Tibial artery (tissue), 4 donors: ENCODE results near the gene TMEM9B.

Experiments
- DNase-seq, 2 donors: peaks; one replicate each; pipeline ENCODE4 v3.0.0-alpha.2; 2019
- H3K27ac ChIP-seq, 2 donors: fragments of 200-600 bp; sonication (generic) in 1 of 2; 1 replicate in 1 of 2; 2 replicates in 1 of 2; pipeline ENCODE4 v1.5.1; 2018 to 2019; ENCODE audit warnings: mild to moderate bottlenecking in 1 of 2
- H3K27me3 ChIP-seq, 2 donors: fragments of 200-600 bp; sonication (generic) in 1 of 2; one replicate each; pipeline versions ENCODE4 v1.5.1 to v1.6.0; 2016 to 2019
- H3K36me3 ChIP-seq, 3 donors: fragments of 200-600 bp; sonication (generic) in 2 of 3; one replicate each; pipeline ENCODE4 v1.5.1; 2016 to 2019; ENCODE audit warnings: mild to moderate bottlenecking in 2 of 3
- H3K4me1 ChIP-seq, 4 donors: fragments of 200-600 bp; sonication (generic) in 2 of 4; 1 replicate in 3 of 4; 2 replicates in 1 of 4; pipeline ENCODE4 v1.5.1; 2016 to 2019
- H3K4me3 ChIP-seq, 2 donors: fragments of 200-600 bp; sonication (generic) in 1 of 2; 1 replicate in 1 of 2; 2 replicates in 1 of 2; pipeline ENCODE4 v1.5.1; 2018 to 2019; ENCODE audit warnings: mild to moderate bottlenecking in 2 of 2
- H3K9me3 ChIP-seq, 3 donors: fragments of 200-600 bp; sonication (generic) in 1 of 3; one replicate each; pipeline ENCODE4 v1.5.1; 2016 to 2019
- intact Hi-C: fragments of 100-400 bp; cut with DNase I; formaldehyde crosslinking; loops from one replicate; pipeline ENCODE4 v1.15.0; 2023; ENCODE audit warnings: low total_unique reads
- TF ChIP-seq, protein P1 (sequence below), 2 experiments: fragments of 200-600 bp in 1 of 2; fragments of 450-650 bp in 1 of 2; IDR thresholded peaks; one replicate each; pipeline ENCODE4 v1.5.1; 2017 to 2019; ENCODE audit warnings: antibody characterized with exemption in 2 of 2, mild to moderate bottlenecking in 1 of 2, moderate library complexity in 1 of 2

Gene TMEM9B

DNA sequence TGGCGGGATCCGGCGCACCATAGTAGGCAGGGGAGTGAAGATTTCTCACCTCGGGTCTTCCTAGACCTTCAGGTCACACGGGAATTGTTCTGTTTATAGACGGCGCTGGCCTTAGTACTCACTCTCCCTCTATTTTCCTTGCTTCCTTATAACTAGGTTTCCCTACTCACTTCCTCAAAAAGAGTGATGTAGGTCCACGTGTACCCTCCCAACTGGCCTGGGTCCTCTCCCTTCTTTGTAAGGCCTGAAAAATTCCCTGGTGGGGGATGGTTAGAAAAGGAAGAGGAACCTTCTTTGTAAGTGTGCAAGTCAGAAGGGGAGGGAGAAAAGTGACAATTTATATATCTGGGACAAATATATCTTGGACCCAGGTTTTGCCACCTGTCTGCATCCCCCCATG is 2.9 kb upstream of the TMEM9B start:
- intact Hi-C loops, result loop anchor here (10.0 kb wide), 1 partner anchor 282 kb away; the partner anchor contains the start of genes RPL27A and TRIM66
- H3K4me3 ChIP-seq, result no peak overlapping the region
- TF ChIP-seq, protein P1, sequence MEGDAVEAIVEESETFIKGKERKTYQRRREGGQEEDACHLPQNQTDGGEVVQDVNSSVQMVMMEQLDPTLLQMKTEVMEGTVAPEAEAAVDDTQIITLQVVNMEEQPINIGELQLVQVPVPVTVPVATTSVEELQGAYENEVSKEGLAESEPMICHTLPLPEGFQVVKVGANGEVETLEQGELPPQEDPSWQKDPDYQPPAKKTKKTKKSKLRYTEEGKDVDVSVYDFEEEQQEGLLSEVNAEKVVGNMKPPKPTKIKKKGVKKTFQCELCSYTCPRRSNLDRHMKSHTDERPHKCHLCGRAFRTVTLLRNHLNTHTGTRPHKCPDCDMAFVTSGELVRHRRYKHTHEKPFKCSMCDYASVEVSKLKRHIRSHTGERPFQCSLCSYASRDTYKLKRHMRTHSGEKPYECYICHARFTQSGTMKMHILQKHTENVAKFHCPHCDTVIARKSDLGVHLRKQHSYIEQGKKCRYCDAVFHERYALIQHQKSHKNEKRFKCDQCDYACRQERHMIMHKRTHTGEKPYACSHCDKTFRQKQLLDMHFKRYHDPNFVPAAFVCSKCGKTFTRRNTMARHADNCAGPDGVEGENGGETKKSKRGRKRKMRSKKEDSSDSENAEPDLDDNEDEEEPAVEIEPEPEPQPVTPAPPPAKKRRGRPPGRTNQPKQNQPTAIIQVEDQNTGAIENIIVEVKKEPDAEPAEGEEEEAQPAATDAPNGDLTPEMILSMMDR (IDR thresholded peaks at IDR 0.05), result no peak
- H3K9me3 ChIP-seq, result no peaks in the 10 kb centered on the region
- H3K36me3 ChIP-seq, result no peaks in the 10 kb centered on the region
- no peak for DNase-seq
- H3K4me1 ChIP-seq, result peaks cover 0 to 26% (median 13%) of the 10 kb centered on the region in 4 donors
- H3K27me3 ChIP-seq, result no peaks in the 10 kb centered on the region
- no peak overlapping the region for H3K27ac ChIP-seq

DNA sequence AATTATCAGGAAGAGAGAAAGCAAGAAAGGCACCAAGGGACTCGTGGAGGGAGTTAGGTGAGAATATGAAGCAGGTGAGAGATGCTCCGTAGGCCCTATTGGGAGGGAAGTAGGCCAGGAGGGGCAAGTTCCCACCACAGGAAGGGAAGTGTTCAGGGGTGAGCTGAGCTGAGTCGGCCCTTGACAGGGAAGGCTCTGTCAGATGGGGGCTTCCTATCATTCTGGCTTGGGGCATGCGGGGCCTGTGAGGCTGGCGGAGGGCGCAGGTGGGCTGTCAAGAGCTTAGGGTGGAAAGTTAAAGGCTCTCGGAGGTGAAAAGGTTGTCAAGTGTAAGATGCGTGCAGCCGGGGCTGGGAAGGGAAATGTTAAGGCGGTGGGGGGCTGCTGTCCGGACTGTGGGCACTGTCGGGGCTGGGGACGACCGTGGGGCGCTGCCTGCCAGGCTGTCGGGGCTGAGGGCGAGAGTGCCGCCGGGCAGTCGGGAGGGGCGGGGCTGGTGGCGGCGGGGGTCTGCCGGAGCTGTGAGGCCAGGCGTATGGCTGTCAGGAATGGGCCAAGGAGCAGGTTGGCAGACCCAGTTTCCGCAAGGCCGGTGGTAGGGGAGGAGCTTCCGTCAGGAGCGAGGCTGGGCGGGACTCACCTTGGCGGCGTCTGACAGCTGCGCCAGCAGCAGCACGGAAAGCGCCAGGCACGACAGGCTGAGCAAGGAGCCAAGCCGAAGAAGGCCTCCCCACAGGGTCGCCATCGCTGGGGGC is 496 bp downstream of the TMEM9B start:
- H3K27ac ChIP-seq, result peak overlapping the region; percentile 94 to 98
- peak; percentile 59 to 91 for DNase-seq
- H3K4me1 ChIP-seq, result peaks cover 0 to 49% (median 22%) of the 10 kb centered on the region in 4 donors
- H3K27me3 ChIP-seq, result no peaks in the 10 kb centered on the region
- peaks cover 0 to 9% (median 0%) of the 10 kb centered on the region in 3 donors for H3K36me3 ChIP-seq
- H3K4me3 ChIP-seq, result peak overlapping the region; percentile 77 to 82
- TF ChIP-seq, protein P1 (IDR thresholded peaks at IDR 0.05), result no peak
- intact Hi-C loops, result loop anchor here (2.0 to 10.0 kb wide), 2 partner anchors 39 to 279 kb away; partner anchors contain the start of genes RPL27A and TRIM66
- no peaks in the 10 kb centered on the region for H3K9me3 ChIP-seq

DNA sequence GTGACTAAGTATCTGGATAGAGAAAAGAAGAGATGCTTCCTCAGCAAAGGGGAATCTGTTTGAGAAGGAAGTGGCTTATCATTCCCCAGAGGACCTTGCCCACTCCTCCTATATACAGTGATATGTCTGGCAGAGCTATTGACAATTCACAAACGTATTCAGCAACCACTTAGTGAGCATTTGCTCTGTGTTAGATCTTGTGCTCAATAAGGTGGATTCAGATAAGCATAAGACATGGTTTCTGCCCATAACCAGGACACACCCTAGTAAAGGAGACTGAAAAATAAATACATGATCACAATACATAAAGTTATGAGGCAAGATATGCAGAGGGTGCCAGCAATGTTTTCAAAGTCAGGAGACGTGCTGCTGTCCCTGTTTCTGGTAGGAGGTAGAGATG is 1.4 kb downstream of the TMEM9B start:
- peaks cover 0 to 9% (median 0%) of the 10 kb centered on the region in 3 donors for H3K36me3 ChIP-seq
- no peaks in the 10 kb centered on the region for H3K27me3 ChIP-seq
- H3K4me1 ChIP-seq, result peaks cover 0 to 51% (median 22%) of the 10 kb centered on the region in 4 donors
- no peak for DNase-seq
- peak overlapping the region; percentile 94 to 98 for H3K27ac ChIP-seq
- intact Hi-C loops, result loop anchor here (10.0 kb wide), 1 partner anchor 278 kb away; the partner anchor contains the start of genes RPL27A and TRIM66
- TF ChIP-seq, protein P1 (IDR thresholded peaks at IDR 0.05), result no peak
- H3K9me3 ChIP-seq, result no peaks in the 10 kb centered on the region
- H3K4me3 ChIP-seq, result peak overlapping the region; percentile 77 to 82

GRCh38 chr11:8961401-8961800 is 2.8 kb downstream of the TMEM9B start:
- intact Hi-C loops, result loop anchor here (10.0 kb wide), 1 partner anchor 277 kb away; the partner anchor contains the start of genes RPL27A and TRIM66
- H3K4me3 ChIP-seq, result no peak overlapping the region
- no peak for DNase-seq
- no peaks in the 10 kb centered on the region for H3K27me3 ChIP-seq
- no peak overlapping the region for H3K27ac ChIP-seq
- H3K36me3 ChIP-seq, result peaks cover 0 to 9% (median 0%) of the 10 kb centered on the region in 3 donors
- H3K9me3 ChIP-seq, result no peaks in the 10 kb centered on the region
- peaks cover 0 to 51% (median 22%) of the 10 kb centered on the region in 4 donors for H3K4me1 ChIP-seq
- TF ChIP-seq, protein P1 (IDR thresholded peaks at IDR 0.05), result no peak

- Histone ChIP-seq H3K9me3 (no peaks in the 10 kb centered on the region), H3K4me1 (peaks cover 0 to 40% (median 22%) of the 10 kb centered on the region in 4 donors), H3K27me3 (no peaks in the 10 kb centered on the region), H3K4me3 (peak overlapping the region in 1 of 2 donors; percentile 9), H3K27ac (peak overlapping the region; percentile 56 to 75), H3K36me3 (peaks cover 14 to 23% (median 14%) of the 10 kb centered on the region in 3 donors)
- DNase-seq, result no peak
- TF ChIP-seq, protein P1 (IDR thresholded peaks at IDR 0.05), result peak; percentile 61 to 64
- intact Hi-C loops, result loop anchor here (5.0 to 10.0 kb wide), 2 partner anchors 42 to 275 kb away; partner anchors contain the start of genes RPL27A and TRIM66
These were observed 4.6 kb downstream of the TMEM9B start for GRCh38 chr11:8959546-8960166.
